ENCODE data around the gene PCARE. TPM values are rescaled to one million over a fixed set of nuclear protein-coding genes. Genes with fewer than 3 reads are reported as not detected.

The PCARE gene
- total RNA-seq (2021; ENCODE audit: unreplicated experiment): not detected
- not detected for polyA plus RNA-seq (2012; ENCODE audit: insufficient read length)
- Bru-seq, nascent RNA: not detected
- BruChase-seq, experiment 1, labeled RNA remaining after a 2-hour chase: not detected
- not detected for BruChase-seq, experiment 2, labeled RNA remaining after a 6-hour chase
- long read RNA-seq: 0 reads

- in situ Hi-C loops (cut with HindIII; ENCODE audit: low pct_unique_long_range_greater_than_20kb, low sequenced_read_pairs): no loop called here
- H3K4me1 ChIP-seq (ENCODE audit: control insufficient read depth, insufficient read depth, low read length): no peaks in the 10 kb centered on the region
- no peak within 1 kb of the TSS for H3K4me3 ChIP-seq (ENCODE audit: low read depth in 2 of 2, low read length in 2 of 2)
- CTCF ChIA-PET: no interaction called here
- H3K27ac ChIP-seq (ENCODE audit: low read length): no peak within 1 kb of the TSS
- no peak for TF ChIP-seq SIN3A (IDR thresholded peaks at IDR 0.05; ENCODE audit: borderline replicate concordance, insufficient read depth, low read depth, low read length)
- TF ChIP-seq CTCF (IDR thresholded peaks at IDR 0.05): no peak
- no peak for TF ChIP-seq REST (IDR thresholded peaks at IDR 0.05; ENCODE audit: insufficient read depth in 1 of 2, low read depth in 2 of 2, low read length in 1 of 2)
- no peak for TF ChIP-seq POLR2AphosphoS5 (IDR thresholded peaks at IDR 0.05; ENCODE audit: low read depth, low read length)
- TF ChIP-seq TCF7L2 (IDR thresholded peaks at IDR 0.05; ENCODE audit: low read depth, low read length): no peak
- intact Hi-C loops (cut with micrococcal nuclease; ENCODE audit: unreplicated experiment): no loop called here
- H3K9me3 ChIP-seq (ENCODE audit: control insufficient read depth, insufficient read depth, low read depth, low read length): peaks cover 3% of the 10 kb centered on the region; the same call in 1 of the 2 replicates
- DNase-seq (ENCODE audit: low read depth, low spot score) (no peak), ATAC-seq (no peak)
- no peaks in the 10 kb centered on the region for H3K36me3 ChIP-seq (ENCODE audit: control insufficient read depth, insufficient read depth, low read length)
- no peaks in the 10 kb centered on the region for H3K27me3 ChIP-seq (ENCODE audit: control insufficient read depth, insufficient read depth, low read length)
- POLR2A ChIA-PET: interaction anchor here (0.6 kb wide), 1 partner anchor 165 kb away, joined by 4 read pairs; no protein-coding TSS in a partner anchor
- no TSS peak for BruUV-seq (replicated peaks)
Observed at GRCh38 chr2:29074411-29074810, at the start of gene PCARE. TSS of gene PCARE (minus strand) at chr2:29074523. CDS start at chr2:29074261, 262 bp downstream.

GRCh38 chr2:29123617-29124349 lies 49.5 kb upstream of the PCARE start:
- ChIA-PET POLR2A (no interaction called here), CTCF (no interaction called here)
- BruUV-seq (replicated peaks): no TSS peak
- H3K4me1 ChIP-seq (ENCODE audit: control insufficient read depth, insufficient read depth, low read length): peaks cover 23% of the 10 kb centered on the region
- intact Hi-C loops (cut with micrococcal nuclease; ENCODE audit: unreplicated experiment): no loop called here
- H3K27me3 ChIP-seq (ENCODE audit: control insufficient read depth, insufficient read depth, low read length): no peaks in the 10 kb centered on the region
- TF ChIP-seq CTCF (IDR thresholded peaks at IDR 0.05) (no peak), POLR2AphosphoS5 (IDR thresholded peaks at IDR 0.05; ENCODE audit: low read depth, low read length) (no peak), REST (IDR thresholded peaks at IDR 0.05; ENCODE audit: insufficient read depth in 1 of 2, low read depth in 2 of 2, low read length in 1 of 2) (no peak), TCF7L2 (IDR thresholded peaks at IDR 0.05; ENCODE audit: low read depth, low read length) (no peak), SIN3A (IDR thresholded peaks at IDR 0.05; ENCODE audit: borderline replicate concordance, insufficient read depth, low read depth, low read length) (no peak)
- DNase-seq (ENCODE audit: low read depth, low spot score) (no peak), ATAC-seq (peak; percentile 91)
- H3K36me3 ChIP-seq (ENCODE audit: control insufficient read depth, insufficient read depth, low read length): no peaks in the 10 kb centered on the region; the same call in 1 of the 2 replicates
- peak overlapping the region; percentile 54 for H3K27ac ChIP-seq (ENCODE audit: low read length)
- H3K9me3 ChIP-seq (ENCODE audit: control insufficient read depth, insufficient read depth, low read depth, low read length): peaks cover 13% of the 10 kb centered on the region; the same call in 1 of the 2 replicates
- no peak overlapping the region for H3K4me3 ChIP-seq (ENCODE audit: low read depth in 2 of 2, low read length in 2 of 2)
- in situ Hi-C loops (cut with HindIII; ENCODE audit: low pct_unique_long_range_greater_than_20kb, low sequenced_read_pairs): no loop called here
